ENCODE data around the gene PDLIM5. TPM values are rescaled to one million over a fixed set of nuclear protein-coding genes. Genes with fewer than 3 reads are reported as not detected.

PDLIM5 gene
- polyA plus RNA-seq, 1 donor (not counting 4 experiments of a cell fraction or from before 2014, with no cell fraction given) = 112 TPM

DNA sequence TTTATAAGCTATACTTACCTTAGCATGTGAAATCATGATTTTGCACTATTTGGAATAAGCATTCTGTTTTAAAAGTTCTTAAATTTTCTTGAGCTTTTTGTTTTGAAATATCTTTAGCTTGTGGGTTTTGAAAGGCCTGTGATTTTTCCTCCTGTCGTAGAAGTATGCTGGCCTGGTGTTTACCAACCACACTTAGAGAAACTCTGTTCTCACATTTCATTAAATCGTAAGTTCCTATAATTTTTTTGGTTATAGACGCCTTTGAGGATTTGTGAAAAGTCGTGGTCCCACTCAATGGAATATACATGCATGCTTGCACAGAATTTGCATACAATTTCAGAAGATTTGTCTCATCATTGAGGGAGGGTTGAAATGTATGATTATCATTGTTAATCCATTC, 63.6 kb downstream of the PDLIM5 start:
- dilution Hi-C loops (cut with MboI; ENCODE audit: extremely low pct_ligation_motif_present, low sequenced_read_pairs) = no loop called here
- Histone ChIP-seq H3K36me3 (ENCODE audit: control insufficient read depth in 2 of 2, extremely low read depth in 1 of 2, insufficient read depth in 2 of 2, low read length in 2 of 2) (no peaks in the 10 kb centered on the region), H4K20me1 (ENCODE audit: control insufficient read depth, extremely low read depth, insufficient read depth, low read length) (peaks cover 6% of the 10 kb centered on the region), H3K4me2 (ENCODE audit: control insufficient read depth, extremely low read depth, insufficient read depth, low read depth, low read length) (no peak overlapping the region), H3K4me1 (ENCODE audit: control insufficient read depth, extremely low read depth, insufficient read depth, low read length) (peaks cover 12% of the 10 kb centered on the region), H3K27me3 (ENCODE audit: control insufficient read depth, extremely low read depth, insufficient read depth, low read length) (no peaks in the 10 kb centered on the region), H3K9me1 (ENCODE audit: control insufficient read depth, extremely low read depth, insufficient read depth, low read length) (peaks cover 5% of the 10 kb centered on the region), H3K4me3 (ENCODE audit: control insufficient read depth in 2 of 3, extremely low read depth in 1 of 3, insufficient read depth in 2 of 3, low read depth in 1 of 3, low read length in 3 of 3) (no peak overlapping the region), H3K27ac (ENCODE audit: control insufficient read depth, insufficient read depth, low read length) (no peak overlapping the region), H3K9ac (ENCODE audit: control insufficient read depth, extremely low read depth, insufficient read depth, low read length) (no peak overlapping the region), H3K9me3 (ENCODE audit: control insufficient read depth, low read depth, low read length) (no peaks in the 10 kb centered on the region), H3K79me2 (ENCODE audit: control insufficient read depth, insufficient read depth, low read length) (peaks cover 87% of the 10 kb centered on the region), H2AFZ (ENCODE audit: control insufficient read depth, low read length) (no peak overlapping the region)
- no peak for TF ChIP-seq EZH2 (IDR thresholded peaks at IDR 0.05; ENCODE audit: low read length)
- TF ChIP-seq, protein P1, sequence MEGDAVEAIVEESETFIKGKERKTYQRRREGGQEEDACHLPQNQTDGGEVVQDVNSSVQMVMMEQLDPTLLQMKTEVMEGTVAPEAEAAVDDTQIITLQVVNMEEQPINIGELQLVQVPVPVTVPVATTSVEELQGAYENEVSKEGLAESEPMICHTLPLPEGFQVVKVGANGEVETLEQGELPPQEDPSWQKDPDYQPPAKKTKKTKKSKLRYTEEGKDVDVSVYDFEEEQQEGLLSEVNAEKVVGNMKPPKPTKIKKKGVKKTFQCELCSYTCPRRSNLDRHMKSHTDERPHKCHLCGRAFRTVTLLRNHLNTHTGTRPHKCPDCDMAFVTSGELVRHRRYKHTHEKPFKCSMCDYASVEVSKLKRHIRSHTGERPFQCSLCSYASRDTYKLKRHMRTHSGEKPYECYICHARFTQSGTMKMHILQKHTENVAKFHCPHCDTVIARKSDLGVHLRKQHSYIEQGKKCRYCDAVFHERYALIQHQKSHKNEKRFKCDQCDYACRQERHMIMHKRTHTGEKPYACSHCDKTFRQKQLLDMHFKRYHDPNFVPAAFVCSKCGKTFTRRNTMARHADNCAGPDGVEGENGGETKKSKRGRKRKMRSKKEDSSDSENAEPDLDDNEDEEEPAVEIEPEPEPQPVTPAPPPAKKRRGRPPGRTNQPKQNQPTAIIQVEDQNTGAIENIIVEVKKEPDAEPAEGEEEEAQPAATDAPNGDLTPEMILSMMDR (optimal IDR thresholded peaks at IDR 0.05 in 1 of 3, IDR thresholded peaks at IDR 0.05 in 1 of 3, conservative IDR thresholded peaks at IDR 0.05 in 1 of 3; ENCODE audit: extremely low read depth in 1 of 3, insufficient read depth in 2 of 3, low read length in 3 of 3) = no peak
- no peak for FAIRE-seq
- DNase-seq (ENCODE audit: low read depth, low spot score) = no peak

DNA sequence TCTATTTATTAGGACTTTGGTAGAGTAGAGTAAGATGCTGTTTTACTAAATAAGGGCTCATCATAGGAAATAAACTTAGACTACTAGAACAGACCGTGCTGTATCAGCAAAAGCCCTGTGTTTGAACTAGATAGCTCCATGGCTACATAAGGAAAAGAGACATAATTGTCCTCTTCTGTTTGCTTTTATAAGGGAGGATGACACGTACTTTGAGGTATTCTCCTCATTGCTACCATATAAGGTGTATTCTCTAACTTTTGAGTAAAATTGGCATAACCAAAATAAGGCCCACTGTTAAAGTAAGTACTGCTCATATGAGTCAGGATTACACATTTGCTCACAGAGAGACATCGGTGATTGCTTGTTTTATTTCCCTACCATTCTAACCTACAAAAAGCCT, 64.3 kb downstream of the PDLIM5 start:
- H3K4me2 ChIP-seq (ENCODE audit: control insufficient read depth, extremely low read depth, insufficient read depth, low read depth, low read length) = no peak overlapping the region
- H3K9me3 ChIP-seq (ENCODE audit: control insufficient read depth, low read depth, low read length) = no peaks in the 10 kb centered on the region
- no peaks in the 10 kb centered on the region for H3K36me3 ChIP-seq (ENCODE audit: control insufficient read depth in 2 of 2, extremely low read depth in 1 of 2, insufficient read depth in 2 of 2, low read length in 2 of 2)
- peaks cover 91% of the 10 kb centered on the region for H3K79me2 ChIP-seq (ENCODE audit: control insufficient read depth, insufficient read depth, low read length)
- H3K4me1 ChIP-seq (ENCODE audit: control insufficient read depth, extremely low read depth, insufficient read depth, low read length) = peaks cover 12% of the 10 kb centered on the region
- H3K27ac ChIP-seq (ENCODE audit: control insufficient read depth, insufficient read depth, low read length) = peak overlapping the region; percentile 40
- DNase-seq (ENCODE audit: low read depth, low spot score) = no peak
- H3K9ac ChIP-seq (ENCODE audit: control insufficient read depth, extremely low read depth, insufficient read depth, low read length) = no peak overlapping the region
- no peak overlapping the region for H3K4me3 ChIP-seq (ENCODE audit: control insufficient read depth in 2 of 3, extremely low read depth in 1 of 3, insufficient read depth in 2 of 3, low read depth in 1 of 3, low read length in 3 of 3)
- TF ChIP-seq, protein P1 (optimal IDR thresholded peaks at IDR 0.05 in 1 of 3, IDR thresholded peaks at IDR 0.05 in 1 of 3, conservative IDR thresholded peaks at IDR 0.05 in 1 of 3; ENCODE audit: extremely low read depth in 1 of 3, insufficient read depth in 2 of 3, low read length in 3 of 3) = no peak
- TF ChIP-seq EZH2 (IDR thresholded peaks at IDR 0.05; ENCODE audit: low read length) = no peak
- H2AFZ ChIP-seq (ENCODE audit: control insufficient read depth, low read length) = no peak overlapping the region
- peaks cover 6% of the 10 kb centered on the region for H4K20me1 ChIP-seq (ENCODE audit: control insufficient read depth, extremely low read depth, insufficient read depth, low read length)
- peak; percentile 39 for FAIRE-seq
- dilution Hi-C loops (cut with MboI; ENCODE audit: extremely low pct_ligation_motif_present, low sequenced_read_pairs) = no loop called here
- no peaks in the 10 kb centered on the region for H3K27me3 ChIP-seq (ENCODE audit: control insufficient read depth, extremely low read depth, insufficient read depth, low read length)
- peaks cover 5% of the 10 kb centered on the region for H3K9me1 ChIP-seq (ENCODE audit: control insufficient read depth, extremely low read depth, insufficient read depth, low read length)
